Tongue (tissue), 2 donors: Measurements from ENCODE around the gene ADK. TPM values are rescaled to one million over a fixed set of nuclear protein-coding genes. Genes with fewer than 3 reads are reported as not detected.
A peak's percentile ranks its signal among the peaks of the same experiment; 100 is the strongest.
"Not testable (repeated sequence)": the region's sequence is repeated elsewhere in the genome, so short reads cannot be mapped to it uniquely, and the experiment has no call there.

Source experiments
- DNase-seq: peaks from one replicate; pipeline ENCODE4 v3.0.0-alpha.2; 2015
- total RNA-seq: library from RNA; depleted of rRNA; stranded (reverse); fragments of >200 nt; gene quantifications from one replicate; pipeline ENCODE4 v1.2.3, GENCODE V29; 2014

The ADK gene
- total RNA-seq, 1 donor from 2014 or later = 61.4 TPM

GRCh38 chr10:74431816-74432215 lies 280.8 kb downstream of the ADK start:
- DNase-seq = no peak

DNA sequence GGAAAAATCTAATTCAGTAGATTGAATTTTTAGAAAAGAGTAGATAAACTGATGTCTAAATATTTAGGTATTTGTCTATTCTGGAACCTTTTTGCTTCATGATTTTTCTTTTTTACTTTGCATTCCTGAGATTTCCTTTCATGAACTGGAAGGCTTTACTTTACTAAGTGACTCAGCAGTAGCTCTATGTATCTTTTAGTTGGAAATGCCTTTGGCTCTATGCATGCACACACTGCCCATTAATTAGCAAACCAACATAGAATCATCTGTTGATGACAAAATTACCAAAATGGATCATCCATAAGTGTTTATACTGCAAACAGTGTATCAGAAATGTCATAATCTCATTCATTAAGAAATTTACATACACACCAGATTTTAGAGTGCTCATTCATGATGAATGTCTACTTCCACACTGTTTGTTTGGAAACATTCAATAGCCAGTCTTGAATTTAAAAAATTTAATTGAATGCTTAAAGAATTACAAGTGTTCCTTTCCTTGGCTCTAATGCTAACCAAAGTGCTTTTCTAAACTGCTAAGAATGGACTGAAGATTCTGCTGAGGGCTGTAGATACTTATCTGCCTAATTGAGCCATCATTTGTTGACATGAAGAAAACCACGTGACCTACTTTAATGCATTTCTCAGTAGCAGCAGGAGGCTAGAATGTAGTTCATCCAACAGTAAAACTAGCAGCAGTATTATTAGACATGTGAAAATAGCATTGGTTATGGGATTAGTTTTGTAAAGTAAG lies 282.0 kb downstream of the ADK start:
- DNase-seq = no peak

DNA sequence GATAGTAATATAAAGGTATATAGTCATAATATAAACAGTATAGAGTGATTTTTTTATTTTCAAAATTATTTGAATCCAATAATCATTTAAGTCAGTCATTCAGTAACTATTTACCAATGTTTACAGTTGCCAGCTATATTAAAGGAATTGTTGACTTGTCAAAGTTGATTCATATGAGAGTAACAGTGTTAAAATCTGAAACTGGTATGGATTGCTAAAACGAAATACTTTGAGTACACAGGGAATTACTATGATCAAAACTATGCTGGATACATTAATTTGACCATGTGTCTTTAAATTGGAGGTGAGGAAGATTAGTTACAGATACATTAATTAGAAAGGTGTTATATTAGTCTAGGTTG lies 282.6 kb downstream of the ADK start:
- DNase-seq = no peak

DNA sequence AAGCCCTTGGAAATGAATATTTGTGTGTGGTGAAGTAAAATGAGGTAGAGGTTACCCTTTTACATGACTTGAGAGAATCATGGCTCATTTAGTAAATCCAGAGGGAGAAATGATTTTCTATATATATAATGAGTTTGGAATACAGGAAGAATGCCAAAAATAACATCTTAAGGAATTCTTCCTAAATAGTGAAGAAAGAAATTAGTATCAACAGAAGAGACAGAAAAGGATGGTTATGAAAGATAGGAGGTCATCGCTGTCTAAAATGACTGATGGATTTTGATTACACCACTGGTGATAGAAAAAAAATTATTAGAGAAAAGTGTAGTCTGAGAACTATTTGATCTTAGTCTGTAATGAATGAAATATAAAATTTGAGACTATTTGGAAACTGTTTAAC lies 283.0 kb downstream of the ADK start:
- no peak for DNase-seq

DNA sequence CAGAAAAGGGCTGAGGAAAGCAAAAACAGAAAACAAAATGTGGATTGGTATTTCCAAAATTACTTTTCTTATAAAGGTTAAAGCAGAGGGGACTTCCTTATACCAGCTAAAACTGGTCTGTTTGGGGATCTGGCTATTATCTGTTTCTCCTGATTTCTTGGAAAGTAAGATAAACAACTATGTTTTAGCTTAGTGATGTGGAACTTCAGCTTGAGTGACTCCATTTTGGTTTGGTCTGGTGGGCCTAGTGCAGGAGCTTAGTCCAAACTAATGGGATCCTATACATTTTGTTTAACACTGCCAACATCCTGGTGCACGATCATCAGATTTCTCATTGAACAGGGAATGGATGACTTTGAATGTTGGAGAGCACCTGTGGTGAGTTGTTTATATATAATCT lies 283.5 kb downstream of the ADK start:
- no peak for DNase-seq

- DNase-seq = no peak
Measured at GRCh38 chr10:74436523-74437170, 285.6 kb downstream of the ADK start.

DNA sequence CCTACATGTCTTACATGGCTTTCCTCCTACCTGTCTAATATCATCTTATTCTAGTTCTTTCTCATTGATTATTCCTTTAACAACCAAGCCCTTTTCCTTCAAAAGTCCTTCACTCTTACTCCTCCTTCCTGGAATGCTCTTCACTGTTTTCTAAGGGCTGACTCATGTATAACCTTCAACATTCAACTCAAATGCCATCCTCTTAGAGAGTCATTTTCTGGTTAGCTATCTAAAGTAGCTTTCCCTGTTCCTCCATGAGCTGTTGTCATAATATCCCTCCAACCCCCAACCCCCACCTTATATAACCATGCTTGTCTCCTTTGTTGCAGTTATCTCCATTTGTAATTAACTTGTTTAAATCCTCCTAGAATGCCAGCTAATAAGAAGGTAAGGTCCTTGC lies 286.8 kb downstream of the ADK start:
- no peak for DNase-seq

GRCh38 chr10:74439213-74439612 lies 288.2 kb downstream of the ADK start:
- DNase-seq = no peak

GRCh38 chr10:74445493-74445892 lies 294.5 kb downstream of the ADK start:
- no peak for DNase-seq

DNA sequence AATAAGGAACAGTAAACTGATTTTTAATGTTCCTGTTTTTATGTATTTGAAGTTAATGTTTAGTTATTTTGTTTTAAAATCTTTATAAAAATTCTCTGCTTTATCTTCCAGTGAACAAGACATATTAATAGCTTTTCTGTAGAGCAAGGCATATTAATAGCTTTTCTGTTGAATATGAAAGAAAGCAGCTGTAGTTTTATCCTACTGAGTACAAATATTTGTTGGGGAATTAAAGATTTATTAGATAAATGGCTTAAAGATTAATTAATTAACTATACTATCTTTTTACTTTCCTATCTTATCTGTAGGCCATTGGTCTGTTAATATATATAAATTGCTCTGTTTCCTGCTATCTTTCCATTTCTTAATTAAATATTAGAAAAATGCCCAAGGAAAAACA lies 299.6 kb downstream of the ADK start:
- DNase-seq = no peak

DNA sequence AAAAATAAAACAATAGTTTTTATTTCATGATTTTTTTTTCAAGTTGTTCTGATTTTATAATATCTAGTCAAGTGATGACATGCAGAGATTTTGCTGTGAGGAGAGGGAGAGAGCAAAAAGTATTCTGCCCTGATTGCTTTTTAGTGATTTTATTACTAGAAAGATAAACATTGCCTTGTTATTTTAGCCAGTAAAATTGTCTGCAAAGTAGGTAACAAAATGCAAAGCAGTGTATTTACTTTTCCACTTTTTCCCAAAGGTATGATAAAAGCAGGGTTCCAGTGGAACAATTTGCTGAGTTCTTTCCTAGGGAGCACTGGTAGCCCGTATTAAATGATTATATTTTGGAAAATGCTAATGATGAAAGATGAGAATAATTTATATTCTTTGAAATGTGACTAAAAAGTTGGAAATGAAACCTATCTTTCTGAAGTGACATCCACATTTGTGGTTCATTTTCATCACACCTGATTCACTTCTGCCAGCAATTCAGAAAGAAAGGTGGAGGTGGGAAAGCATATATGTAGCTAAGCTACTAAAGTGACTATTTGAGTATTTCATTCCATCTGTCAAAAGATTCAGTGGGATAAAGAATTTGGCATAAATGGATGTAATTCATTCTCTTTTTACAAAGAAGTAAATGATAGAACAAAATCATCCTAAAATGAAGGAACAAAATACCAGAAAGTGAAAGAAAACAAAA lies 300.3 kb downstream of the ADK start:
- DNase-seq = no peak

GRCh38 chr10:74453169-74453568 lies 302.1 kb downstream of the ADK start:
- no peak for DNase-seq

DNA sequence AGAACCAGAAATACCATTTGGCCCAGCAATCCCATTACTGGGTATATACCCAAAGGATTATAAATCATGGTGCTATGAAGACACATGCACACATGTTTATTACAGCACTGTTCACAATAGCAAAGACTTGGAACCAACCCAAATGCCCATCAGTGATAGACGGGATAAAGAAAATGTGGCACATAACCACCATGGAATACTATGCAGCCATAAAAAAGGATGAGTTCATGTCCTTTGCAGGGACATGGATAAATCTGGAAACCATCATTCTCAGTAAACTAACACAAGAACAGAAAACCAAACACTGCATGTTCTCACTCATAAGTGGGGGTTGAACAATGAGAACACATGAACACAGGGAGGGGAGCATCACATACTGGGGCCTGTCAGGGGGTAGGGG lies 306.5 kb downstream of the ADK start:
- not testable (repeated sequence) for DNase-seq

- peak; percentile 14 for DNase-seq
Measured at GRCh38 chr10:74460812-74461211, 309.8 kb downstream of the ADK start.

GRCh38 chr10:74474022-74474713 lies 323.1 kb downstream of the ADK start:
- no peak for DNase-seq

DNA sequence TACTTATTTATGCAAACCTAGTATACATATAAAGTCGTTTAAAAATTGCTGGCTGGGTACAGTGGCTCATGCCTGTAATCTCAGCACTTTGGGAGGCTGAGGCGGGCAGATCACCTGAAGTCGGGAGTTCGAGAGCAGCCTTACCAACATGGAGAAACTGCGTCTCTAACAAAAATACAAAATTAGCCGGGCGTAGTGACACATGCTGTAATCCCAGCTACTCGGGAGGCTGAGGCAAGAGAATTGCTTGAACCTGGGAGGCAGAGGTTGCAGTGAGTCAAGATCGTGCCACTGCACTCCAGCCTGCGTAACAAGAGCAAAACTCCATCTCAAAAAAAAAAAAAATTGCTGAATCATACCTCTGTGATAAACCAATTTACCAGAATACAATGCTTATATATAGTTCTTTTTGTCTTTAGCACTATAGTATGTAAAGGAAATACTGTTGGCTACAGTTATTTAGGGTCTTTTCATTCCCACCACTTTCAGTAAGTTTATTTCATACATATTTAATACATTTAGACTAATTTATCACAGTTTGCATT lies 325.2 kb downstream of the ADK start:
- DNase-seq = not testable (repeated sequence)

DNA sequence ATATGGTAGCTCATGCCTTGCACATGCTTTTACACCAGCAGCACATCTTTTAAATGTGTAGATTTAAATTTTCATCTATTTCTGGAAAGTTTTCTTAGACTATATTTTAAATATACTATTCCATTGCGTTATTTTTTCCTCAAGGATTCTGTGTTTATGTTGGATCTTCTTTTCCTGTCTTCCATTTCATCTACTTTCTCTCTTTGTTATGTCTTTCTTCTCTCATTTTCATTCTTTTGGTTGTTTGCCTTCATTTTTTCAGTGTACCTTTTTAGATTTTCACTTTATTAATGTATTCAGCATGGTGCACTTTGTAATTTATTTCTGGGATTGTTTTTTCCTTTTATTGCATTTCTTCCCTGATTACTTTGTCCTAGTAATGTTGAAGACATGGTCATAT lies 329.8 kb downstream of the ADK start:
- DNase-seq = no peak

- no peak for DNase-seq
Measured at GRCh38 chr10:74483356-74483755, 332.3 kb downstream of the ADK start.

DNA sequence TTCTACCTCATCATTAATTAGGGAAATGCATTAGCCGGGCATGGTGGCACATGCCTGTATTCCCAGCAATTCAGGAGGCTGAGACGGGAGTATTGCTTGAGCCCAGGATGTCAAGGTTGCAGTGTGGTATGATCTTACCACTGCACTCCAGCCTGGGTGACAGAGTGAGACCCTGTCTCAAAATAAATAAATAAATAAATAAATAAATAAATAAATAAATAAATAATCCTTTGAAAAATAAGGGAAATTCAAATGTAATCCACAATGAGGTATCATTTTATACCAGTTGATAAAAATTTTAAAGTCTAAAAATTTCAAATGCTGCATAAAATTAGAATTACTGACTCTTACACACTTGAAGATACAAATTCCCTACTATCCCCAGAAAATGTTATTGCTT lies 334.3 kb downstream of the ADK start:
- no peak for DNase-seq

- DNase-seq = no peak
Measured at GRCh38 chr10:74486659-74487058, 335.6 kb downstream of the ADK start.

DNA sequence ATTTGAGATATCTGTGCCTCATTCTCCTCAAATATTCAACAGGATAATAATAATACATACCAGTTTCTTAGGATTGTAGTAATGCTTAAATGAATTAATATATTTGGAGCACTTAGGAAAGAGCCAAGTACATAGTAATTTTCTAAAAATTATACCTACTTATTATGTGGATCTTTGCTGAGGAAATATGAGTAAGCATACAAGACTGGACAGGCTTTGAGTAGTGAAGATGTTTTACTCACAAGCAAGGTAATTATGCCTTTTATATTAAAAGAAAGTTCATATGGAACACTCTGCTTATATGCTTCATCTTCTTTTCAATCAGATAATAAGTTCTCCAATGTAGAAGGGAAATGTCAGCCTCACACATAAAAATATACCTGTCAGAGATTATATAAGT lies 337.9 kb downstream of the ADK start:
- DNase-seq = no peak

GRCh38 chr10:74490551-74490950 lies 339.5 kb downstream of the ADK start:
- DNase-seq = no peak

DNA sequence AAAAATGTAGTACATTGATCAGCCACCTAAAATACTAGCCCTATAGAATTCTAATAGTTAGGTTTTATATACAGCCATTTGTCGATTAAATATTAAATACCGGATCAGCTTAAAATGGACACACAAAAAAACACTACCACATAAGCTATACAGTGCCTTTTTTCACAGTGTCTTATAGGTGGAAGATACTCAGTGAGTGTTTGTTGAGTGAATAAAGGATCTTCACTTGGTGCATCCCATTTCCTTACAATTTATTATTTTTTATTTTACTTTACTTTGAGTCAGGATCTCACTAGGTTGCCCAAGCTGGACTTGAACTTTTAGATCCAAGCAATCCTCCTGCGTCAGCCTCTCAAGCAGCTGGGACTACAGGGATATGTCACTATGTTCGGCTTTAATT lies 340.0 kb downstream of the ADK start:
- no peak for DNase-seq
